Measurements from ENCODE around the gene C11orf52.
"Not testable (repeated sequence)": the region's sequence is repeated elsewhere in the genome, so short reads cannot be mapped to it uniquely, and the experiment has no call there.

C11orf52 gene, protein sequence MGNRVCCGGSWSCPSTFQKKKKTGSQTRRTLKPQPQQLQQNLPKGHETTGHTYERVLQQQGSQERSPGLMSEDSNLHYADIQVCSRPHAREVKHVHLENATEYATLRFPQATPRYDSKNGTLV

DNA sequence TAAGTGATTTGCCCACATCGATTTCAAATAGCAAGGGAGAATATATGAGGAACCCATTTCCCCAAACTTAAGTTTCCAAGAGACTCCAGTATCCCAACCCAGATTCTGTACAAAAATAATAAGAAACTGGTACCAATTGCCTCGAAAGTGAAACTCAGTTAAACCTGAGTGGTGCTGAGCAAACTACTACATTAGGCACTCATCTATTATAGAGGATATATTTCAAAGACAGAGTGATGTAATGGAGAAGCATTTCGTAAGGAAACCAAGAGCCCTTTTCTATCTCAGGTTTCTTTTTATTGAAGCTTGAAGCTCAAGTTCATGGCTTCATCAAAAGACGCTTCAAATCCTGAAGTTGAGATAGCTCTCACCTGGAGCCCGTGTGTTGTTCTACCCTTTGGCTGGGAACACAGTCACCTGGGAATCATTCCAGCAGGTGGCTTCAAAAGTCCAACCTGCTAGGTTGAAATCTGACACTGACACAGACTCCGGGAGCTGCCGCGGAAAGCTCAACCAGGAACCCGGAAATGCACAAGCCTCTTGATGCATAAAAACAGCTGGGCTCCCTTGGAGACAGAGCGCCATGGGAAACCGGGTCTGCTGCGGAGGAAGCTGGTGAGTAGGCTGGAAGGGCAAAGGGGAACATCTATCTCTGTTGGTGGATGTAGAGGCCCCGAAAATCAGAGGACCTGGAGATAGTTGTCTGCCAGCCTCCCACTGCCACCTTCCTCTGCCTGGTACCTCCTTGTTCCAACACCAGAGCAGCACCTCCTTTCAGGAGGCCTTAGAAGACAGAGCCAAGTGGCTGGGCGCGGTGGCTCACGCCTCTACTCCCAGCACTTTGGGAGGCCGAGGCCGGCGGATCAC is at the start of gene C11orf52:
TSS of gene C11orf52 (plus strand) at position 524 of the 867 bp plus-strand sequence. CDS start at position 584, 60 bp downstream.
- DNase-seq (ENCODE audit: low read depth), result no peak
- H3K4me3 ChIP-seq (ENCODE audit: low read depth, low read length), result no peak within 1 kb of the TSS

DNA sequence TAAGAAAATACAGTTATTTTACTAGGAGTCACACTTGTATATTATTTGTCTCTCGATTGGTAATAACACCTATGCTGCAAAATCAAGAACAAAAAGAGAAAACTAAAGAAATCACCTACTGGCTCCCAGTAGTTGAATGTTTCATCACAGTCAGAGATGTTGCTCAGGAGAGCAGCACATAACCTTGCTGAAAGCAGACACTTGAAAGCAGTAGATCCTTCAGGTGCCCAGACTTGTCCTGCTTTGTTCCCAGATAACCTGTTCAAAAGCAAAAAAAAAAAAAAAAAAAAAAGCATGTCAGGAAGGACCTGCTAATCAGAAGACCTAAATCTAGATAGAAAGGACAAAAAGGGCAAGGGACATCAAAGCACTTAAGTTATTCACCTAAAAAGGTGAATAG is 48.6 kb upstream of the C11orf52 start:
- no peak overlapping the region for H3K4me3 ChIP-seq (ENCODE audit: low read depth, low read length)
- no peak for DNase-seq (ENCODE audit: low read depth)

DNA sequence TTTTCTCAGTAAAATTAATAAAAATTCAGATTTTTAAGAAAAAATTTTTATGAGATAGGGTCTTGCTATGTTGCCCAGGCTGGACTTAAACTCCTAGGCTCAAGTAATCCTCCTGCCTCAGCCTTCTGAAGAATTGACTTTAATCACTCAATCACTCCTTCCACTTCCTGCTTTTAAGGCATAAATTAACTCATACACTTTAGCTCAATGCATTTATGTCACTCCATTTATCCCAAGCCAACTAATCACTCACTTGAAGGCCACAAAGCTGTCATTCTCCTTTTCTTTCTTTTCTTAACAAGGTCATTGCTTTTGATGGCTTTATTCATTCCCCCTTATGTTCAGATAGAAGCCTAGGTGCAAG is 48.2 kb upstream of the C11orf52 start:
- no peak for DNase-seq (ENCODE audit: low read depth)
- peak overlapping the region; percentile 71 for H3K4me3 ChIP-seq (ENCODE audit: low read depth, low read length)

- peak within 1 kb of the TSS; percentile 71 for H3K4me3 ChIP-seq (ENCODE audit: low read depth, low read length)
- DNase-seq (ENCODE audit: low read depth), result peak; percentile 70
Measured at GRCh38 chr11:111870886-111871692, 47.6 kb upstream of the C11orf52 start, which contains the start of gene ALG9. ALG9 (minus strand) TSS chr11:111871581; CDS start chr11:111871482, 99 bp downstream.

- H3K4me3 ChIP-seq (ENCODE audit: low read depth, low read length), result peak overlapping the region; percentile 71
Measured at GRCh38 chr11:111871693-111872161, 47.0 kb upstream of the C11orf52 start.

GRCh38 chr11:111878385-111878848 is 40.3 kb upstream of the C11orf52 start:
- H3K4me3 ChIP-seq (ENCODE audit: low read depth, low read length), result peak overlapping the region; percentile 74
- DNase-seq (ENCODE audit: low read depth), result no peak

More at GRCh38 chr11:111871693-111872161, 47.0 kb upstream of the C11orf52 start:
- DNase-seq (ENCODE audit: low read depth), result no peak

- peak; percentile 89 for DNase-seq (ENCODE audit: low read depth)
- H3K4me3 ChIP-seq (ENCODE audit: low read depth, low read length), result peak within 1 kb of the TSS; percentile 74
Measured at GRCh38 chr11:111878849-111879636, 39.7 kb upstream of the C11orf52 start, which contains the start of the genes CFAP68 and FDXACB1. CFAP68 (plus strand) TSS chr11:111879541; CDS start chr11:111879561, 20 bp downstream. FDXACB1 (minus strand) TSS chr11:111879165; CDS start chr11:111879132, 33 bp downstream.

DNA sequence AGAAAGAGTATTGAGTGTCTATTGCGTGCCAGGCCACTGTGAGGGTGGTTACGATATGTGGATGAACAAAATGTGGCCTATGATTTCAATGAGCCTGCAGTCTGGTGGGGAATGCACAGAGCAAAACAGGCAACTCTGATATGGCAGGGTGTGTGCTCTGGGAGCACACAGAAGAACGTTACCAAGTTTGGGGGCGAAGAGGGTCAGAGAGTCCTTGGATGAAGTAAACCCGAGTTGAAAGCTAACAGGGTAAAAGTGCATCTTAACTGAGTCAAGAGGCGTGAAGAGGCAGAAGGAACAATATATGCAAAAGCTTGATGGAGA is 39.1 kb upstream of the C11orf52 start:
- DNase-seq (ENCODE audit: low read depth), result no peak
- H3K4me3 ChIP-seq (ENCODE audit: low read depth, low read length), result peak overlapping the region; percentile 74

GRCh38 chr11:111882202-111882601 is 36.5 kb upstream of the C11orf52 start:
- DNase-seq (ENCODE audit: low read depth), result no peak
- no peak overlapping the region for H3K4me3 ChIP-seq (ENCODE audit: low read depth, low read length)

DNA sequence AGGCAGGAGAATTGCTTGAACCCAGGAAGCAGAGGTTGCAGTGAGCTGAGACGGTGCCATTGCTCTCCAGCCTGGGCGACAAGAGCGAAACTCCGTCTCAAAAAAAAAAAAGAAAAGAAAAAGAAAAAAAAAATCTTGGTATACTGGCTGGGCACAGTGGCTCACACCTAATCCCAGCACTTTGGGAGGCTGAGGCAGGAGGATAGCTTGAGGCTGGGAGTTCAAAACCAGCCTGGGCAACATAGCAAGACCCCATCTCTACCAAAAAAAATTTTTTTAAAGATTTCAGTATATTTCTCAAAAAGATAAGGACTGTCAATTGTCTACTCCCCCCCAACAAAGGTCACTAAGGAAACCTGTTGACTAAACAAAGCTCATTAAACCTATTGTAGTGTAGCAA is 33.7 kb upstream of the C11orf52 start:
- H3K4me3 ChIP-seq (ENCODE audit: low read depth, low read length); DNase-seq (ENCODE audit: low read depth): not testable (repeated sequence)

DNA sequence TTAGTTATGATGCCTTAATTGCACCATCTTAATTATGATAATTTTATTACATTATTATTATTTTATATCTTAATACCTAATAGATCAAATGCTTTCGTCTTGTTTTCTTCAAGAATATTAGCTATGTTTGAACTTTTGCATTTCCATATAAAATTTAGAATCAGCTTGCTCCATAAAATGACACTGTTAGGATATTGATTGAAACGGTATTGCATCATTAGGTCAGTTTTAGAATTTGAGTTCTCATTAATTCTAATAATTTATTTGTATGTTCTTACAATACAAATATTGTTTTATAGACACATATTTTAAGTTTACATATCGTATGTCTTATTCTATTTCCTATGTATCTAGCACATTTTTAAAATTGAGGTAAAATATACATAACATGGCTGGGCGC is 32.7 kb upstream of the C11orf52 start:
- no peak for DNase-seq (ENCODE audit: low read depth)

DNA sequence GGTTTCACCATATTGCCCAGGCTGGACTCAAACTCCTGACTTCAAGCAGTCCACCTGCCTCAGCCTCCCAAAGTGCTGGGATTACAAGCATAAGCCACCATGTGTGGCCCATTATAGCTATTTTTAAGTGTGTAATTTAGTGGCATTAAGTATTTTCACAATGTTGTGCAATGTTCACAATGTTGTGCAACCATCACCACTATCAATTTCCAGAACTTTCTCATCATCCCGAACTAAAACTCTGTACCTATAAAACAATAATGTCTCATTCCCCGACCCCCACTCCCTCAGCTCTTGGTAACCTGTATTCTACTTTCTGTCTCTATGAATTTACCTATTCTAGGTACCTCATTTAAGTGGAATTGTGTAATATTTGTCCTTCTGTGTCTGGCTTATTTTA is 31.9 kb upstream of the C11orf52 start:
- H3K4me3 ChIP-seq (ENCODE audit: low read depth, low read length), result no peak overlapping the region
- no peak for DNase-seq (ENCODE audit: low read depth)

More for the DNA sequence above, 32.7 kb upstream of the C11orf52 start:
- no peak overlapping the region for H3K4me3 ChIP-seq (ENCODE audit: low read depth, low read length)

DNA sequence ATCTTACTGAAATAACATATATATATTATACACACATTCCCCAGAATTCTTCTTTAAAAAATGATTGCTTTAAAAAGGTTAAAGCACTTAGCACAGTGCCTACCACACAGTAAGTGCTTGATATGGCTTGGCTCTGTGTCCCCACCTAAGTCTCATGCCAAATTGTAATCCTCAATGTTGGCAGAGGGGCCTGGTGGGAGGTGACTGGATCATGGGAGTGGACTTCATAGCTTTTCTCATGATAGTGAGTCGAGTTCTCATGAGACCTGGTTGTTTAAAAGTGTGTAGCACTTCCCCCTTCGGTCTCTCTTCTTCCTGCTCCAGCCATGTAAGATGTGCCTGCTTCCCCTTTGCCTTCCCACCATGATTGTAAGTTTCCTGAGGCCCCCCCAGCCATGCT is 13.3 kb upstream of the C11orf52 start:
- no peak overlapping the region for H3K4me3 ChIP-seq (ENCODE audit: low read depth, low read length)
- DNase-seq (ENCODE audit: low read depth), result no peak

- no peak overlapping the region for H3K4me3 ChIP-seq (ENCODE audit: low read depth, low read length)
- DNase-seq (ENCODE audit: low read depth), result no peak
Measured at GRCh38 chr11:111906680-111907079, 12.0 kb upstream of the C11orf52 start.

DNA sequence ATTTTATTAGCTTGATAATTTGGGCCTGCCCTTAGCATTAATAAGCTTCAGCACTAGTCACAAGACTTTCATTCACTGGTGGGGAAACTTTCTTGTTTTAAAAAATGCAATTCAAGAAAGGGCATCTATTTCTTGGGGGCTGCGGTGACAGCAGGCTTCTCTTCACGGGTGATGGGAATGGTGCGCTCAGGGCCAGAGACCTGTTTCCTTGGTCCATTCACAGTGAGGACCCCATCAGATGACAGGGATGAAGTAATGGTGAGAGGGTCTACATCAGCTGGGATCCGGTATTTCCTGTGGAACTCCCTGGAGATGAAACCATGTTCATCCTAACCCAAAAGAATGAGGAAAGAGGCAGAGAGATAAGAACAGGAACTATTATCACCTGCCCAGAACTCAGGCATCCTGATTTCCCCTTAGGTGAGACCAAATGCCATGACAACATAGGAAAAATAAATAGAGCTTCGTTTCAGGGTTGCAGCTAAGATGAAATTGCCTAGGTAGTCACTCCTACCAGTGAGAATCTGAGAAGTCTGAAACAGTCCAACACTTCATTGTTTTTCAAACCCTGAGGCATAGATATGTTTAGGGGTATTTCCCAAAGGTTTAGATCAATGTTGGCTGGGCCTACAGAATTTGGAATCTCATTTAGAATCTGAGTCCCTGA is 9.9 kb upstream of the C11orf52 start:
- no peak for DNase-seq (ENCODE audit: low read depth)
- no peak overlapping the region for H3K4me3 ChIP-seq (ENCODE audit: low read depth, low read length)

- no peak overlapping the region for H3K4me3 ChIP-seq (ENCODE audit: low read depth, low read length)
- DNase-seq (ENCODE audit: low read depth), result no peak
Measured at GRCh38 chr11:111909378-111909777, 9.3 kb upstream of the C11orf52 start.

DNA sequence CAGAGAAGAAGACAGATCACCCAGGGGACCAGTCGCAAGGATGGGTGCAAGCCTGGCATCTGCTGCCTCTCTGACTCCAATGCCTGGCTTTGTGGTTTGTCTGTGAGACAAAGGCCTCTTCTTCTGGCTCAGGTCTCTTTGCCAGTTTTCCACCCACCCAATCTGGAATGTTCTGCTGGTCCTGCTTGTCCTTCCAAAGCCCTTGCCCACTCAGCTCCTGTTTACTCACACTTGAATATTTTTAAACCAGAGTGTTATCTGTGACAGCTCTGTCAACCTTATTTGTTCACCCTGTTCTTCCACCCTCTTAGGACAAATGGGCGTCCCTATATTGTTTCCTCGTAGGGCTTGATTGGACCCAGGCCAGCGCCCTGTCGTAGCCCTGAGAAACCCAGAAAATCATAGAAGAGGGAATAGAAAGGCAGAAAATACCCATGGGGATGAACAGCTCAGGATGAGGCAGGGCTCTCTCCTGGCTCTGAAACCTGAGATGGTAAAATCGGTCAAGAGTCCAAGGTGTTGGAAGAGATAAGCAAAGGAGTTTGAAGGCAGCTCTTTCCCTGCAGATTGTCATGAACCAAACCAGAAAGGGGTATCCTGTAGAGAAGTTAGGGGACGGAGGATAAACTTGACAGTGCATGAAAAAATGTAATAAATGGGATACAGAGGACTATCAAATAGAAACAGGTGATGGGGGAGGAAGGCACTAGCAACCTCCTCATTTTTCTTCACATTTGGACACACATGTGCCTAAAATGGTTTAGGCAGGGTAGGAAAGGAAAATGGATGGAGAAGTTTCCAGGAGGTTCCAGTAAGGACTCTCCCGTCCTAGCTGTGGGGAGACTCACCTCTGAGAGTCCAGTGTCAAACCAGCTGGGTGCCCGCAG is 7.8 kb upstream of the C11orf52 start:
- H3K4me3 ChIP-seq (ENCODE audit: low read depth, low read length), result peak overlapping the region; percentile 1

More for the DNA sequence above, 7.8 kb upstream of the C11orf52 start:
- no peak for DNase-seq (ENCODE audit: low read depth)

Measured in skeletal muscle cell (primary cell).